Measurements from ENCODE around the gene CCNDBP1. TPM values are rescaled to one million over a fixed set of nuclear protein-coding genes. Genes with fewer than 3 reads are reported as not detected.

The CCNDBP1 gene
- total RNA-seq, 1 donor from 2014 or later, result 28.2 TPM

DNA sequence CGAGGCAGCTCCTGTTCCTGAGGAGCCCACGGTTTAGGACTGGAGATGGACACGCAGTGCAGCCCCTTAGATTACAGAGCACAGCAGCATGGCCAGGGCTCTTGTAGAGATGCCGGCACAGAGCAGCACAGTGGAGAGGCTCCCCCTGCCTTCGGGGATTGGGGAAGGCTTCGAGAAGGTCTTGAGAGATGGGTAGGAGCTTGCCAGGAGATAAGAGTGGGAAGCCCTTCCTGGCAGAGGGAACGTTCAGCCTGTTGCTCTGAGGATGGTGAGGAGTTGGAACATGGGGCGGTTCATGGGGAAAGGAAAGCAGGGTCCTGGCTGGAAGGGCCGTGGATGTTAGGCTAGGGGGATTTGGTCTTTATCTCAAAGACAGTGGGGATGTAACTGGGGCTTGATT lies 25.6 kb downstream of the CCNDBP1 start:
- Mint-ChIP-seq H3K36me3 (no peaks in the 10 kb centered on the region), H3K4me1 (ENCODE audit: unreplicated experiment) (no peaks in the 10 kb centered on the region), H3K9me3 (no peaks in the 10 kb centered on the region), H3K27me3 (peaks cover 41% of the 10 kb centered on the region), H3K4me3 (no peak overlapping the region), H3K27ac (no peak overlapping the region)
- no peak for DNase-seq (ENCODE audit: extremely low spot score, unreplicated experiment)
- TF ChIP-seq, protein P1, sequence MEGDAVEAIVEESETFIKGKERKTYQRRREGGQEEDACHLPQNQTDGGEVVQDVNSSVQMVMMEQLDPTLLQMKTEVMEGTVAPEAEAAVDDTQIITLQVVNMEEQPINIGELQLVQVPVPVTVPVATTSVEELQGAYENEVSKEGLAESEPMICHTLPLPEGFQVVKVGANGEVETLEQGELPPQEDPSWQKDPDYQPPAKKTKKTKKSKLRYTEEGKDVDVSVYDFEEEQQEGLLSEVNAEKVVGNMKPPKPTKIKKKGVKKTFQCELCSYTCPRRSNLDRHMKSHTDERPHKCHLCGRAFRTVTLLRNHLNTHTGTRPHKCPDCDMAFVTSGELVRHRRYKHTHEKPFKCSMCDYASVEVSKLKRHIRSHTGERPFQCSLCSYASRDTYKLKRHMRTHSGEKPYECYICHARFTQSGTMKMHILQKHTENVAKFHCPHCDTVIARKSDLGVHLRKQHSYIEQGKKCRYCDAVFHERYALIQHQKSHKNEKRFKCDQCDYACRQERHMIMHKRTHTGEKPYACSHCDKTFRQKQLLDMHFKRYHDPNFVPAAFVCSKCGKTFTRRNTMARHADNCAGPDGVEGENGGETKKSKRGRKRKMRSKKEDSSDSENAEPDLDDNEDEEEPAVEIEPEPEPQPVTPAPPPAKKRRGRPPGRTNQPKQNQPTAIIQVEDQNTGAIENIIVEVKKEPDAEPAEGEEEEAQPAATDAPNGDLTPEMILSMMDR (conservative IDR thresholded peaks at IDR 0.05), result no peak

DNA sequence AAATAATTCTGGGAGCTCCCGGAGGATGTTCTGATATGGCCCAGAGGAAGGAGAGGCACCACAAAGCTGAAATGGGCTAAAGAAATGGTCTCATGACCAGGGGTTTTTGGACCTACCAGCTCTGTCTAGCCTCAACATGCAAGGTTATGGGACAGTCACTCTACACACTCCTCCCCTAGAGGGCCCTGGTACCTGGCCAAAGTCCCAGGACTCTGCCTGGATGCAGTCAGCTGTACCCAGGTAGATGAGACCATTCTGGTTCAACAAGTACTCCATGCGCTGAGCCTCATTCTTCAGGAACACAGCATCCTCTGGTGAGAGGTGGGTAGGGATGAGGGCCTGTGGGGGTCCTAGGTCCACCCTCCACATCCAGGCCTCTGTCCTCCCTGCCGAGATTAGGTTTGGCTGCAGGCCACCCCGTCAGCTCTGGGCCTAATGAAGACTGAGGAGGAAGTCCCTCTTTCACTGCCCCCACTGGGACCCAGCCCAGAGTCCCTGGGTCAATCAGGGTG lies 26.1 kb downstream of the CCNDBP1 start:
- H3K27ac Mint-ChIP-seq, result no peak overlapping the region
- H3K27me3 Mint-ChIP-seq, result peaks cover 39% of the 10 kb centered on the region
- H3K4me1 Mint-ChIP-seq (ENCODE audit: unreplicated experiment), result no peaks in the 10 kb centered on the region
- H3K4me3 Mint-ChIP-seq, result no peak overlapping the region
- H3K9me3 Mint-ChIP-seq, result no peaks in the 10 kb centered on the region
- no peak for DNase-seq (ENCODE audit: extremely low spot score, unreplicated experiment)
- TF ChIP-seq, protein P1 (conservative IDR thresholded peaks at IDR 0.05), result no peak
- no peaks in the 10 kb centered on the region for H3K36me3 Mint-ChIP-seq

DNA sequence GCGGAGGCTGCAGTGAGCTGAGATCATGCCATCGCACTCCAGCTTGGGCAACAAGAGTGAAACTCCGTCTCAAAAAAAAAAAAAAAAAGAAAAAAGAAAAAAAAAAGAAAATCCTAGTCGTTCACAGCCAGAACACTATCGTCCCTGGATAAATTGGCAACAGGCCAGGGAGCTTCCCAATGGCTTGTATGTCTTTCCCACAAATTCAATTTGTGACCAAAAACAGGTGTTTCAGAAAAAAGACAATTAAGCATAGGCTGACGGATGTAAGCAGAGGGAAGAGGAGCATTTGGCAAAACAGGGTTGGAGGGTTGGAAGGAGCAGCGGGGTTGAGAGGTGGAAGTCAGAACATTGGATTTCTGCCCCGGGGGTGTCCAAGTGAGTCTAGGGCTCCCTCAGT lies 27.1 kb downstream of the CCNDBP1 start:
- no peaks in the 10 kb centered on the region for H3K4me1 Mint-ChIP-seq (ENCODE audit: unreplicated experiment)
- no peak for DNase-seq (ENCODE audit: extremely low spot score, unreplicated experiment)
- H3K36me3 Mint-ChIP-seq, result no peaks in the 10 kb centered on the region
- H3K4me3 Mint-ChIP-seq, result no peak overlapping the region
- H3K27ac Mint-ChIP-seq, result no peak overlapping the region
- TF ChIP-seq, protein P1 (conservative IDR thresholded peaks at IDR 0.05), result no peak
- peaks cover 31% of the 10 kb centered on the region for H3K27me3 Mint-ChIP-seq
- H3K9me3 Mint-ChIP-seq, result no peaks in the 10 kb centered on the region

DNA sequence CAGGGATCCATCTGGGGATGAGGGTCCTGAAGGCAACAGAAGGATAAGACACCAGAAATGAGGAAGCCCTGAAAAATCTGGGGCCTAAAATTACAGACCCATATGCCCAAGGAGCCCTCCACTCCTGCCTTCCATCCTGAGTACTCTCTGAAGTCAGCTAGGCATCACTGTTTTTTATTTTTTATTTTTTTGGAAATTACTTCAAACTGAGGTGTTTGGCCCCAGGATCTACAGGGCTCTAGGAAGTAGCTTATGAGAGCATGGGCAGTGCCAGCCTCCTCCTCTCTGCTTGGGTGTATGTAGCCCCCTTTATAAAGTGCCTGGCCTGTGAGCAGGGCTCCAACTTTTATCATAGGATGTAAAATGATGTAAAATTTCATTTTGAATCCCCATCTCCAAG lies 27.7 kb downstream of the CCNDBP1 start:
- DNase-seq (ENCODE audit: extremely low spot score, unreplicated experiment), result no peak
- no peaks in the 10 kb centered on the region for H3K36me3 Mint-ChIP-seq
- H3K9me3 Mint-ChIP-seq, result no peaks in the 10 kb centered on the region
- H3K4me1 Mint-ChIP-seq (ENCODE audit: unreplicated experiment), result no peaks in the 10 kb centered on the region
- TF ChIP-seq, protein P1 (conservative IDR thresholded peaks at IDR 0.05), result no peak
- H3K27me3 Mint-ChIP-seq, result peaks cover 27% of the 10 kb centered on the region
- no peak overlapping the region for H3K27ac Mint-ChIP-seq
- no peak overlapping the region for H3K4me3 Mint-ChIP-seq

DNA sequence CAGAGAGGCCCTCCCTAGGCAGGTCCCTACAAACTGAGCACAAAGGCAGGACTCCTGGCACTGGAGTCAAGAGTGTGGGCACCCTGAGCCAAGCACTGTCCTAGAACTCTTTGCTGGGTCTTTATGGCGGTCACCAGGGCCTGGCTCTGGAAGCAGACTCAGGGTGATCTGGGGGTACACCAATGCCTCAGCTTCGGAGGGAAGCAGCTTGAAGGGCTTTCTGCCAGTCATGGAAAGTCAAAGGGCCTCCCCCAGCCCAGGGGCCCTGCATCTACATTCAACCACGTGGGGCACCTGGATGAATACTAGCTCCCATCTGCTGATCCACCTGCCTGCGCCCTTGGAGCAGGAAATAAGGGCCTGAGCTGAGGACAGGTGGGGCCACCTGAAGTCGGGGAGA lies 28.3 kb downstream of the CCNDBP1 start:
- Mint-ChIP-seq H3K27me3 (peaks cover 27% of the 10 kb centered on the region), H3K27ac (no peak overlapping the region), H3K4me3 (no peak overlapping the region), H3K9me3 (no peaks in the 10 kb centered on the region), H3K4me1 (ENCODE audit: unreplicated experiment) (no peaks in the 10 kb centered on the region), H3K36me3 (no peaks in the 10 kb centered on the region)
- DNase-seq (ENCODE audit: extremely low spot score, unreplicated experiment), result no peak
- TF ChIP-seq, protein P1 (conservative IDR thresholded peaks at IDR 0.05), result no peak

DNA sequence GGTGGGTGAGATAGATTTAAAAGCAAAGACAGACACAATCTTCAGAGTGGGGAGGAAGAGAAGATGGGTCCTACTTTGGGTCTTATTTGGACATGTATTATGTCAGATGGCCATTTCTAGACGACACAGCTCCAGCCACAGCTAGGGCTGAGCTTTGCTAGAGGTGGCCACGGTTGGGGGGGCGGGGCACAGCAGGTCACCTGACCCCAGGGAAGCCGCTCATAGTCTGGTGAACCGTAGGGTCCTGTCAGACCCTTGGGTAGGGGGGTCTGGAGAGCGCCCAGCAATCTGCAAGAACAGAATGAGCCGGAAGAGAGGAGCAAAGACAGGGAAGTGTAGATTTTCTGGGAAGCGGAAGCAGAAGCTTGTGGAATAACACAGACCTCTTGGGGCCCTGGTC lies 29.0 kb downstream of the CCNDBP1 start:
- DNase-seq (ENCODE audit: extremely low spot score, unreplicated experiment), result no peak
- no peaks in the 10 kb centered on the region for H3K9me3 Mint-ChIP-seq
- TF ChIP-seq, protein P1 (conservative IDR thresholded peaks at IDR 0.05), result no peak
- H3K27ac Mint-ChIP-seq, result no peak overlapping the region
- H3K27me3 Mint-ChIP-seq, result peaks cover 21% of the 10 kb centered on the region
- H3K4me1 Mint-ChIP-seq (ENCODE audit: unreplicated experiment), result no peaks in the 10 kb centered on the region
- H3K4me3 Mint-ChIP-seq, result no peak overlapping the region
- H3K36me3 Mint-ChIP-seq, result no peaks in the 10 kb centered on the region
